Esophagus squamous epithelium (tissue), 5 donors: ENCODE data around the gene ZSCAN10. TPM values are rescaled to one million over a fixed set of nuclear protein-coding genes. Genes with fewer than 3 reads are reported as not detected.

Source experiments
- DNase-seq: peaks from one replicate; lab custom pipeline; 2025; lab: John Stamatoyannopoulos, UW
- H3K27ac ChIP-seq, 4 donors: fragments of 200-600 bp; sonication (generic); one replicate each; pipeline ENCODE4 v1.5.1; 2016 to 2019; ENCODE audit warnings: mild to moderate bottlenecking in 1 of 4
- H3K27me3 ChIP-seq, 4 donors: fragments of 200-600 bp; sonication (generic); 1 replicate in 3 of 4; 2 replicates in 1 of 4; pipeline versions ENCODE4 v1.5.1 to v1.6.0; 2017 to 2021; ENCODE audit warnings: antibody characterized with exemption in 1 of 4
- H3K36me3 ChIP-seq, 3 donors: fragments of 200-600 bp; sonication (generic); one replicate each; pipeline ENCODE4 v1.5.1; 2016 to 2019
- H3K4me1 ChIP-seq, 3 donors: fragments of 200-600 bp; sonication (generic); one replicate each; pipeline ENCODE4 v1.5.1; 2017 to 2019
- H3K4me3 ChIP-seq, 4 donors: fragments of 200-600 bp; sonication (generic); 1 replicate in 3 of 4; 2 replicates in 1 of 4; pipeline ENCODE4 v1.5.1; 2016 to 2019; ENCODE audit warnings: mild to moderate bottlenecking in 2 of 4, moderate library complexity in 1 of 4
- H3K9me3 ChIP-seq, 3 donors: fragments of 200-600 bp; sonication (generic); one replicate each; pipeline ENCODE4 v1.5.1; 2016 to 2019
- POLR2A ChIP-seq, 4 donors: fragments of 450-650 bp; IDR thresholded peaks; one replicate each; pipeline ENCODE4 v1.6.1; 2017; ENCODE audit warnings: antibody characterized with exemption in 4 of 4, mild to moderate bottlenecking in 4 of 4, moderate library complexity in 3 of 4
- WGBS, 2 donors: methylation state at CpG; one replicate each; pipeline ENCODE4 v1.1.5; 2018; 5-methylcytosine and 5-hydroxymethylcytosine counted together
- intact Hi-C: fragments of 100-400 bp; cut with DNase I; formaldehyde crosslinking; loops from one replicate; pipeline ENCODE4 v1.15.0; 2022
- total RNA-seq, 4 donors: library from RNA; depleted of rRNA; stranded (reverse); fragments of >200 nt; gene quantifications; one replicate each; pipeline ENCODE4 v1.1.0, GENCODE V29; 2016
- TF ChIP-seq, protein P1 (sequence below), 6 experiments: fragments of 450-650 bp in 4 of 6; fragments of 200-600 bp in 2 of 6; sonication (generic) in 2 of 6; IDR thresholded peaks; one replicate each; pipeline ENCODE4 v1.5.1; 2016 to 2019; ENCODE audit warnings: antibody characterized with exemption in 6 of 6, mild to moderate bottlenecking in 4 of 6, moderate library complexity in 4 of 6
- donor health status: DM: yes; HTN: yes; CAD: no.

ZSCAN10 gene
- total RNA-seq, 4 donors from 2014 or later: not detected

DNA sequence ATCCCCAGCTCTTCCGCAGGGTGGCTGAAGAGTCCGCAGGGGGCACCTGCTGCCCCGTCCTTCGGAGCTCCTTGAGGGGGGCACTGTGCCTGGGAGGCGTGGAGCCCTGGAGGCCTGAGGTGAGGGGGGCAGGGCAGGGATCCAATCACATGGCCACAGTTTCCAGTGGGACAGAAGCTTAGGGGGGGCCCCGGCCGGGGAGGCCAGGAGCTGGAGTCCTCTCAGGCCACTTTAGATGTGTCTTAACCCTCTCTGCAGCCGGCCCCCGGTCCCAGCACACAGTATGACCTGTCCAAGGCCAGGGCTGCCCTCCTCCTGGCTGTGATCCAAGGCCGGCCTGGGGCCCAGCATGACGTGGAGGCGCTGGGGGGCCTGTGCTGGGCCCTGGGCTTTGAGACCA lies 46.6 kb upstream of the ZSCAN10 start:
- TF ChIP-seq, protein P1, sequence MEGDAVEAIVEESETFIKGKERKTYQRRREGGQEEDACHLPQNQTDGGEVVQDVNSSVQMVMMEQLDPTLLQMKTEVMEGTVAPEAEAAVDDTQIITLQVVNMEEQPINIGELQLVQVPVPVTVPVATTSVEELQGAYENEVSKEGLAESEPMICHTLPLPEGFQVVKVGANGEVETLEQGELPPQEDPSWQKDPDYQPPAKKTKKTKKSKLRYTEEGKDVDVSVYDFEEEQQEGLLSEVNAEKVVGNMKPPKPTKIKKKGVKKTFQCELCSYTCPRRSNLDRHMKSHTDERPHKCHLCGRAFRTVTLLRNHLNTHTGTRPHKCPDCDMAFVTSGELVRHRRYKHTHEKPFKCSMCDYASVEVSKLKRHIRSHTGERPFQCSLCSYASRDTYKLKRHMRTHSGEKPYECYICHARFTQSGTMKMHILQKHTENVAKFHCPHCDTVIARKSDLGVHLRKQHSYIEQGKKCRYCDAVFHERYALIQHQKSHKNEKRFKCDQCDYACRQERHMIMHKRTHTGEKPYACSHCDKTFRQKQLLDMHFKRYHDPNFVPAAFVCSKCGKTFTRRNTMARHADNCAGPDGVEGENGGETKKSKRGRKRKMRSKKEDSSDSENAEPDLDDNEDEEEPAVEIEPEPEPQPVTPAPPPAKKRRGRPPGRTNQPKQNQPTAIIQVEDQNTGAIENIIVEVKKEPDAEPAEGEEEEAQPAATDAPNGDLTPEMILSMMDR (IDR thresholded peaks at IDR 0.05): no peak
- TF ChIP-seq POLR2A (IDR thresholded peaks at IDR 0.05): no peak
- Histone ChIP-seq H3K9me3 (no peaks in the 10 kb centered on the region), H3K4me1 (peaks cover 6 to 16% (median 10%) of the 10 kb centered on the region in 3 donors), H3K36me3 (peaks cover 12 to 25% (median 13%) of the 10 kb centered on the region in 3 donors), H3K27ac (no peak overlapping the region), H3K27me3 (no peaks in the 10 kb centered on the region), H3K4me3 (no peak overlapping the region)
- intact Hi-C loops: no loop called here
- no peak for DNase-seq
- WGBS, 2 donors: 73% methylated on average over 3 of the region's 12 CpGs; no CpG with 5 or more reads in 1 of the 2 donors

DNA sequence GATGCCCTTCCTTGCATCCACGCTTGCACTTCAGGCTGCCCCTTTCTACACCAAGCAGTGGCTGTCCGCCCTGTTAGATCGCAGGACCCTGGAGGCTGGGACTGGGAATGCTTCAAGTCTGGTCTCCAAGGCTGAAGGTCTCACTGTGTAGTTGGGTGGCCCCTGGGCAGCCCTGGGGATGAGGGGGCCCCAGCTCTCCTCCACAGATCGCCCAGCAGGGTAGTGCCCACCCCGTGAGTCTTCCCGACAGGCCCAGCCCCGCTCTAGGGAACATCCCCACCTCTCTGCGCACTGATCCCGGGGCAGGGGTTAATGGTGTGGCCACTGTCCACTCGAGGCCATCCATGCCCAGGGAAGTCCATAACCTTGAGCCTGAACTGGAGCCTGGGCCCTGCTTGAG lies 46.1 kb upstream of the ZSCAN10 start:
- Histone ChIP-seq H3K4me3 (no peak overlapping the region), H3K27ac (no peak overlapping the region), H3K4me1 (peaks cover 6 to 13% (median 9%) of the 10 kb centered on the region in 3 donors), H3K36me3 (peaks cover 13 to 30% (median 13%) of the 10 kb centered on the region in 3 donors), H3K9me3 (no peaks in the 10 kb centered on the region), H3K27me3 (no peaks in the 10 kb centered on the region)
- no peak for DNase-seq
- intact Hi-C loops: no loop called here
- 71 to 89% methylated on average over 3 to 4 of the region's 10 CpGs for WGBS, 2 donors
- TF ChIP-seq POLR2A (IDR thresholded peaks at IDR 0.05): no peak
- TF ChIP-seq, protein P1 (IDR thresholded peaks at IDR 0.05): no peak

DNA sequence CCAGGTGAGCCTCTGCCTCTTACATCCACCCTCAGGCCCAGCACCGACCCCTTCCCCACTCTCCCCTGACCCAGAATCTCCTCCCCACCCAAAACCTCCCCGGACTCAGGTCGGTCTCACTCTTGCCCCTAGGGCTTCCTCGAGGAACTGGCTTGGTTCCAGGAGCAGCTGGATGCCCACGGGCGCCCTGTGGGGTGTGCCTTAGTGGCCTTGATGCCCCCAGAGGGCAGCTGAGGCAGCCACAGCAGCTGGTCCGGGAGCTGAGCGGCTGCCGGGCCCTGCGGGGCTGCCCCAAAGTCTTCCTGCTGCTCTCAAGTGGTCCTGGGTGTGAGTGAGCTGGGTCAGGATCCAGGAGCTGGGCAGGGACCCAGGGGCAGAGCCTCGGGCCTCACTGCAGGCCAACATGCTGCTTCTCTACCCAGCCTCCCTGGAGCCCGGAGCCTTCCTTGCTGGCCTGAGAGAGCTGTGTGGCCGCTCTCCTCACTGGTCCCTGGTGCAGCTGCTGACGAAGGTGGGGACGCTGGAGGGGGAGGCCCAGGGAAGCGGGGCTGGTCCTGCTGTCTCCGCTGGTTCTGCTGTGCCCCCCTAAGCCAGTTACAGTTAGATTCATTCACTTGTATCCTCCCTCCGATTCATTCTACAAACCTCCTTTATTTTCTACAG lies 45.4 kb upstream of the ZSCAN10 start:
- no peak for DNase-seq
- WGBS, 2 donors: 68 to 89% methylated on average over 6 to 10 of the region's 18 CpGs
- H3K4me1 ChIP-seq: peaks cover 4 to 6% (median 4%) of the 10 kb centered on the region in 3 donors
- no peak overlapping the region for H3K27ac ChIP-seq
- H3K9me3 ChIP-seq: no peaks in the 10 kb centered on the region
- peaks cover 13 to 37% (median 13%) of the 10 kb centered on the region in 3 donors for H3K36me3 ChIP-seq
- no peaks in the 10 kb centered on the region for H3K27me3 ChIP-seq
- intact Hi-C loops: no loop called here
- TF ChIP-seq, protein P1 (IDR thresholded peaks at IDR 0.05): no peak
- no peak for TF ChIP-seq POLR2A (IDR thresholded peaks at IDR 0.05)
- no peak overlapping the region for H3K4me3 ChIP-seq

DNA sequence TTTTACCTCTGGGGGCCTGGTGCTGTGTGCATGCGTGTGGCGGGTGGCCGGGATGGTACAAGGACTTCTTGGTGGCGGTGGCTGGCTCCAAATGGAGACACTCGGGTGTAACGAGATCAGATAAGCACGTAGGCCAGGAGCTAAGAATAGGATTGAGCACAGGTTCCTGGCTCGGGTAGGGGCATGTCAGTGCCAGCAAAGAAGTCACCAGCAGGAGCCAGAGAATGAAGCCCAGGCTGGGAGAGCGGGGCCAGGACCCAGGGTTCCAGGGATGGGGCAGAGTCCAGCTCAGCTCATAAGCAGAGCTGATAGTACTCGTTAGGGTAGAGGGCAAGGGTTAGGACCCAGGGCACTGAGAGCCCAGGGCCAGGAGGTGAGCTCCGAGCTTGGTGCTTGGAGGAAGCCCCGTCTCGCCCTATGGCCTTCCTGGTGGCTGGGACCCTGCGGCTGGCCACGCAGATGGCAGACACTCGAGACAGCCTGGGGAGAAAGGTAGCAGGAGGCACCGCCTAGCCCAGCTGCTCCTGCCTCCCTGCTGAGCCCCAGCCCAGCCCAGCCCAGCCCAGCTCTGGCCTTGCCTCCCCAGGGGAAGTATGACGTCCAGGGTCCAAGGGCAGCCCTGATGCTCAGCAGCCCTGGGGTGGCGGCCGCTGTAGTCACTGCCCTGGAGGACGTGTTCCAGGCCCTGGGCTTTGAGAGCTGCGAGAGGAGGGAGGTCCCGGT lies 44.7 kb upstream of the ZSCAN10 start:
- 70 to 87% methylated on average over 8 to 10 of the region's 23 CpGs for WGBS, 2 donors
- Histone ChIP-seq H3K9me3 (no peaks in the 10 kb centered on the region), H3K4me3 (no peak overlapping the region), H3K27me3 (no peaks in the 10 kb centered on the region), H3K4me1 (no peaks in the 10 kb centered on the region), H3K36me3 (peaks cover 13 to 44% (median 13%) of the 10 kb centered on the region in 3 donors), H3K27ac (no peak overlapping the region)
- TF ChIP-seq, protein P1 (IDR thresholded peaks at IDR 0.05): no peak
- no peak for TF ChIP-seq POLR2A (IDR thresholded peaks at IDR 0.05)
- no peak for DNase-seq
- intact Hi-C loops: no loop called here

DNA sequence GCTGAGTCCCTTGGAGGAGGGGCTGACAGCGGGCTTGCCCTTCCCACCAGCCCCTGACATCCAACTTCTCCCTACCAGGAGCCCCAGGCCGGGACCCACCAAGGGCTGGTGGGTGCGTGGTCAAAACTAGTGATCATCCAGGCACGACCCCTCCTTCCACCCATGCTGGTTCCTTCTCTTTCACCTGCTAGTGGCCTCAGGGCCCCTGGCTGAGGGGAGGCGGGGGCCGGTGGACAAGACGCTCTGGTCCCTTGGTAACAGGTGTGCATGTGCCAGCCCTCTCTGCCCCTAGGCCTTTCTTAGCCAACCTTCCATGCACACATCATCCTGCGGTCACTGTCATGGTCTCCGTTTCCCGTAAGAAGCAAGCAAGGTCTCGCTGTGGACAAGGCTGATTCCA lies 44.1 kb upstream of the ZSCAN10 start:
- Histone ChIP-seq H3K9me3 (no peaks in the 10 kb centered on the region), H3K27ac (no peak overlapping the region), H3K4me3 (no peak overlapping the region), H3K27me3 (no peaks in the 10 kb centered on the region), H3K36me3 (peaks cover 13 to 50% (median 13%) of the 10 kb centered on the region in 3 donors), H3K4me1 (no peaks in the 10 kb centered on the region)
- intact Hi-C loops: no loop called here
- 93 to 98% methylated on average over 7 to 8 of the region's 11 CpGs for WGBS, 2 donors
- no peak for DNase-seq
- TF ChIP-seq POLR2A (IDR thresholded peaks at IDR 0.05): no peak
